Loucy (cell line): Measurements from ENCODE around the gene KCNH2.

ENCODE experiments used
- H2AFZ ChIP-seq: fragments of 200-600 bp; sonication (generic); 2 replicates; pipeline ENCODE4 v1.6.0; 2016; ENCODE audit warnings: antibody characterized with exemption, mild to moderate bottlenecking, low read length, moderate library complexity
- H3F3A ChIP-seq: fragments of 200-600 bp; 2 replicates; pipeline ENCODE4 v1.6.0; 2016; ENCODE audit warnings: antibody characterized with exemption, low read depth, mild to moderate bottlenecking
- H3K27me3 ChIP-seq: fragments of 200-600 bp; sonication (generic); 2 replicates; pipeline ENCODE4 v1.6.1; 2014; ENCODE audit warnings: low read length, mild to moderate bottlenecking; ENCODE audit not compliant: insufficient read depth, poor library complexity, severe bottlenecking
- H3K36me3 ChIP-seq: fragments of 200-600 bp; sonication (generic); 2 replicates; pipeline ENCODE4 v1.6.1; 2016; ENCODE audit warnings: low read length; ENCODE audit not compliant: insufficient read depth
- H3K4me1 ChIP-seq: fragments of 200-600 bp; sonication (generic); 2 replicates; pipeline ENCODE4 v1.5.1; 2014; ENCODE audit warnings: low read length, mild to moderate bottlenecking; ENCODE audit not compliant: insufficient read depth, poor library complexity, severe bottlenecking
- H3K4me2 ChIP-seq: fragments of 200-600 bp; sonication (generic); 2 replicates; pipeline ENCODE4 v1.6.0; 2014; ENCODE audit warnings: antibody characterized with exemption, low read length, low read depth, mild to moderate bottlenecking; ENCODE audit not compliant: poor library complexity, severe bottlenecking
- H3K4me3 ChIP-seq: fragments of 200-600 bp; sonication (generic); 2 replicates; pipeline ENCODE4 v1.5.1; 2014; ENCODE audit warnings: low read length, mild to moderate bottlenecking, mixed read lengths; ENCODE audit not compliant: poor library complexity, severe bottlenecking
- H3K79me2 ChIP-seq: fragments of 200-600 bp; sonication (generic); 2 replicates; pipeline ENCODE4 v1.6.1; 2014; ENCODE audit warnings: low read length; ENCODE audit not compliant: insufficient read depth
- H3K9ac ChIP-seq: fragments of 200-600 bp; sonication (generic); 2 replicates; pipeline ENCODE4 v1.6.0; 2014; ENCODE audit warnings: mild to moderate bottlenecking, low read depth, low read length, moderate library complexity; ENCODE audit not compliant: poor library complexity, severe bottlenecking
- H3K9me2 ChIP-seq: fragments of 200-600 bp; sonication (generic); replicated peaks from 2 replicates; pipeline ENCODE4 v1.6.1; 2016; ENCODE audit warnings: low read depth, low read length, mixed read lengths
- H3K9me3 ChIP-seq: fragments of 200-600 bp; sonication (generic); 2 replicates; pipeline ENCODE4 v1.6.1; 2014; ENCODE audit warnings: mild to moderate bottlenecking, antibody characterized with exemption, low read length, low read depth; ENCODE audit not compliant: insufficient read depth
- H4K20me1 ChIP-seq: fragments of 200-600 bp; sonication (generic); 2 replicates; pipeline ENCODE4 v1.6.0; 2014; ENCODE audit warnings: antibody characterized with exemption, low read length, mild to moderate bottlenecking; ENCODE audit not compliant: insufficient read depth, poor library complexity, severe bottlenecking
- EZH2phosphoT487 ChIP-seq: fragments of 200-600 bp; IDR thresholded peaks from 2 replicates; pipeline ENCODE4 v1.6.1; 2018; ENCODE audit warnings: antibody characterized with exemption, mild to moderate bottlenecking, moderate library complexity, borderline replicate concordance
- TF ChIP-seq, protein P1 (sequence below): fragments of 200-600 bp; sonication (generic); conservative IDR thresholded peaks from 2 replicates; pipeline ENCODE4 v1.5.1; 2014; ENCODE audit warnings: mild to moderate bottlenecking, antibody characterized with exemption, low read length

The KCNH2 gene

GRCh38 chr7:150914966-150915365, 63.2 kb downstream of the KCNH2 start:
- no peak for TF ChIP-seq EZH2phosphoT487
- TF ChIP-seq, protein P1, sequence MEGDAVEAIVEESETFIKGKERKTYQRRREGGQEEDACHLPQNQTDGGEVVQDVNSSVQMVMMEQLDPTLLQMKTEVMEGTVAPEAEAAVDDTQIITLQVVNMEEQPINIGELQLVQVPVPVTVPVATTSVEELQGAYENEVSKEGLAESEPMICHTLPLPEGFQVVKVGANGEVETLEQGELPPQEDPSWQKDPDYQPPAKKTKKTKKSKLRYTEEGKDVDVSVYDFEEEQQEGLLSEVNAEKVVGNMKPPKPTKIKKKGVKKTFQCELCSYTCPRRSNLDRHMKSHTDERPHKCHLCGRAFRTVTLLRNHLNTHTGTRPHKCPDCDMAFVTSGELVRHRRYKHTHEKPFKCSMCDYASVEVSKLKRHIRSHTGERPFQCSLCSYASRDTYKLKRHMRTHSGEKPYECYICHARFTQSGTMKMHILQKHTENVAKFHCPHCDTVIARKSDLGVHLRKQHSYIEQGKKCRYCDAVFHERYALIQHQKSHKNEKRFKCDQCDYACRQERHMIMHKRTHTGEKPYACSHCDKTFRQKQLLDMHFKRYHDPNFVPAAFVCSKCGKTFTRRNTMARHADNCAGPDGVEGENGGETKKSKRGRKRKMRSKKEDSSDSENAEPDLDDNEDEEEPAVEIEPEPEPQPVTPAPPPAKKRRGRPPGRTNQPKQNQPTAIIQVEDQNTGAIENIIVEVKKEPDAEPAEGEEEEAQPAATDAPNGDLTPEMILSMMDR: no peak
- Histone ChIP-seq H3K27me3 (no peaks in the 10 kb centered on the region), H2AFZ (no peak overlapping the region), H3K79me2 (no peaks in the 10 kb centered on the region), H3F3A (peaks cover 7% of the 10 kb centered on the region; the same call in 1 of the 2 replicates), H3K4me2 (no peak overlapping the region), H4K20me1 (no peaks in the 10 kb centered on the region), H3K4me3 (no peak overlapping the region), H3K9me2 (no peaks in the 10 kb centered on the region), H3K4me1 (no peaks in the 10 kb centered on the region), H3K9ac (no peak overlapping the region), H3K9me3 (no peaks in the 10 kb centered on the region), H3K36me3 (no peaks in the 10 kb centered on the region)

DNA sequence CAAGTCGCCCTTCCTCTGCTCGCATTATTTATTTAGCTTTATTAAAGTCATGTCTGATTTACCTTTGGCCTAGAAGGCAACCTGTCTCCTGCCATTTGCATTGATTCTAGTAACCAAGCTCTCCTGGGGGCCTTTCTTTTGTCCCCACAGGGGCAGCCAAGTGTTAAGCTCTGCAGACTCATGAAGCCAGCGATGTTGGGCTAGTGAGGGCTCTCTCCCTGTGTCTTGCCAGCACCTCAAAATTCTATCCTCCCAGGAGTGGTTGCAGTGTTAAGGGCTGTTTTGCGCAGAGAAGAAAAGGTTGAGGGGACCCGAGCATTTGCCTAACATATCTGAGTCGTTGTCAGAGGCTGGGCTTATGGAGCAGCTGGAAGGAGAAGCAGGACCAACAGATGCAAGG, 63.9 kb downstream of the KCNH2 start:
- peaks cover 7% of the 10 kb centered on the region; the same call in 1 of the 2 replicates for H3F3A ChIP-seq
- TF ChIP-seq, protein P1: no peak
- TF ChIP-seq EZH2phosphoT487: no peak
- H3K27me3 ChIP-seq: no peaks in the 10 kb centered on the region
- H3K36me3 ChIP-seq: no peaks in the 10 kb centered on the region
- H3K4me2 ChIP-seq: no peak overlapping the region
- H4K20me1 ChIP-seq: no peaks in the 10 kb centered on the region
- H3K4me1 ChIP-seq: peaks cover 4% of the 10 kb centered on the region
- H3K9me2 ChIP-seq: no peaks in the 10 kb centered on the region
- no peak overlapping the region for H3K9ac ChIP-seq
- H3K79me2 ChIP-seq: no peaks in the 10 kb centered on the region
- no peak overlapping the region for H2AFZ ChIP-seq
- H3K9me3 ChIP-seq: no peaks in the 10 kb centered on the region
- H3K4me3 ChIP-seq: no peak overlapping the region

GRCh38 chr7:150912427-150912826, 65.7 kb downstream of the KCNH2 start:
- H3K27me3 ChIP-seq: no peaks in the 10 kb centered on the region
- H3K4me1 ChIP-seq: peaks cover 12% of the 10 kb centered on the region
- TF ChIP-seq, protein P1: no peak
- H3K9me2 ChIP-seq: no peaks in the 10 kb centered on the region
- no peaks in the 10 kb centered on the region for H4K20me1 ChIP-seq
- H3K4me2 ChIP-seq: no peak overlapping the region
- no peaks in the 10 kb centered on the region for H3K79me2 ChIP-seq
- H3F3A ChIP-seq: peaks cover 7% of the 10 kb centered on the region; the same call in 1 of the 2 replicates
- H3K9me3 ChIP-seq: no peaks in the 10 kb centered on the region
- no peaks in the 10 kb centered on the region for H3K36me3 ChIP-seq
- H3K4me3 ChIP-seq: no peak overlapping the region
- H2AFZ ChIP-seq: no peak overlapping the region
- no peak overlapping the region for H3K9ac ChIP-seq
